Measurements from ENCODE around the gene PRKCD.

PRKCD gene

DNA sequence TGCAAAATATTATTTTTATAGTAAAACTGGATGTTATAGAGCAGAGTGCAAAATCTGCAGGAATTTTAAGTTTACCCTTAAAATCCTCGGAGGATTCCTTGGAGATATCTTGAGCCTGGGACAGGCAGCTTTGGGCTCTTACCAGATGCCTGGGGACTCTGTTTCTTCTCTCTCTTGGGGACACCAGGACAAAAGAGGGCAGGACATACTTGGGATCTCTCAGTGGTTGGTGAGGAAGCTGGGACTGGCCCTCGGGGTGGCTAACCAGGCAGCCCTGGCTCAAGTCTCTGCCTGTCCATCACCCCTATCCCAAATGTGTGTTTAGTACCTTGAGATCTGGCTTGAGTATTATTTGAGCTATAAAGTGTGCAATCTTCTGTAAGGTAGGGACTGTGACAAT is 56.2 kb downstream of the PRKCD start:
- H3K36me3 ChIP-seq (ENCODE audit: control insufficient read depth, insufficient read depth, low read length): no peaks in the 10 kb centered on the region
- H3K27me3 ChIP-seq (replicated peaks; ENCODE audit: control insufficient read depth, insufficient read depth, low read length): no peaks in the 10 kb centered on the region
- TF ChIP-seq, protein P1, sequence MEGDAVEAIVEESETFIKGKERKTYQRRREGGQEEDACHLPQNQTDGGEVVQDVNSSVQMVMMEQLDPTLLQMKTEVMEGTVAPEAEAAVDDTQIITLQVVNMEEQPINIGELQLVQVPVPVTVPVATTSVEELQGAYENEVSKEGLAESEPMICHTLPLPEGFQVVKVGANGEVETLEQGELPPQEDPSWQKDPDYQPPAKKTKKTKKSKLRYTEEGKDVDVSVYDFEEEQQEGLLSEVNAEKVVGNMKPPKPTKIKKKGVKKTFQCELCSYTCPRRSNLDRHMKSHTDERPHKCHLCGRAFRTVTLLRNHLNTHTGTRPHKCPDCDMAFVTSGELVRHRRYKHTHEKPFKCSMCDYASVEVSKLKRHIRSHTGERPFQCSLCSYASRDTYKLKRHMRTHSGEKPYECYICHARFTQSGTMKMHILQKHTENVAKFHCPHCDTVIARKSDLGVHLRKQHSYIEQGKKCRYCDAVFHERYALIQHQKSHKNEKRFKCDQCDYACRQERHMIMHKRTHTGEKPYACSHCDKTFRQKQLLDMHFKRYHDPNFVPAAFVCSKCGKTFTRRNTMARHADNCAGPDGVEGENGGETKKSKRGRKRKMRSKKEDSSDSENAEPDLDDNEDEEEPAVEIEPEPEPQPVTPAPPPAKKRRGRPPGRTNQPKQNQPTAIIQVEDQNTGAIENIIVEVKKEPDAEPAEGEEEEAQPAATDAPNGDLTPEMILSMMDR (IDR thresholded peaks at IDR 0.05; ENCODE audit: insufficient read depth, low read length, poor library complexity, severe bottlenecking): no peak
- no peak overlapping the region for H3K4me3 ChIP-seq (replicated peaks; ENCODE audit: low read depth, low read length)
- no peak for DNase-seq (ENCODE audit: extremely low read depth, insufficient read length)

DNA sequence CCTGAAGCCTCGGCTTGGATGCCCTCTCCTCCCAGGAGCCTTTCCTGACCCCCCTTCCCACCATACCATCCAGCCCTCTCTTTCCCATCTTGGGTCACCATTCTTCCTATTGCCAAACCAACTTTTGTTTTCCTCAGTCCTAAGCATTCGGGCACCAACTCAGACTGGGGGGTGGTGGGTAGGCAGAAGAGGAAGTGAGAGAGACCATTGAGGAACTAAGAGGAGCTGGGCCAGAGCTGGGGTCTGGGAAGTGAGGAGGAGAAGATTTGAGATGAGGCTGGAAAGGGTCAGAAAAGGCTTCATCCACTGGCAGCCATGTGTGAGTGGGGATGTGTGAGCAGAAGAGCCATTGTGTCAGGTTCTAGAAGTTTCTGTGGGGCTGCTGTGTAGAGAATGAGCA is 57.1 kb downstream of the PRKCD start:
- TF ChIP-seq, protein P1 (IDR thresholded peaks at IDR 0.05; ENCODE audit: insufficient read depth, low read length, poor library complexity, severe bottlenecking): no peak
- no peak for DNase-seq (ENCODE audit: extremely low read depth, insufficient read length)

DNA sequence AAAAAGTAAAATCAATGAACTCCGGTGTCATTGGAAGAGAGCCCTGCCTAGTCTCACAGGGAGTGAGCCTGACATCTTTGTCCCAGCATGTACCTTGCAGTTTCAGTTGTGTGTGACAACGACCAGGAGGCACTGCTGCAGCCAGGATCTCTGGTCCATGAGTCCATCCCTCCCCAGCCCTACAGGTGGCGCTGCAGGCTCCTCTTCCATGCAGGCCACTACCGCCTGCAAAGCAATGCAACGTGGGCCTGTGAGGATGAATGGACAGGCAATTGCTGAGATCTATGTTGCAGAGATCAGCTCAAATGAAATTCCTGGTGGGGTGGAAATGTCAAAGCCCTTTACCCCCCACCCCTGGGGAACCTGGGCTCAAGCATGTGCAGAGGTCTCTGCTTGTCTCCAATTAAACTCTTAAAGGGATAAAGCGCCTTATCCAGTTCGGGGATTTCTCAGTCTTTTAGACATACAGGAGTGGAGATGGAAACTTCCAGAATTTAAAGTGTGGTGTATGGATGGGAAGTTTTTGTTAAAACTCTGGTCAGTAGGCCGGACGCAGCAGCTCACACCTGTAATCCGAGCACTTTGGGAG is 59.0 kb downstream of the PRKCD start:
- DNase-seq (ENCODE audit: extremely low read depth, insufficient read length): peak; percentile 57
- H3K36me3 ChIP-seq (ENCODE audit: control insufficient read depth, insufficient read depth, low read length): peaks cover 12% of the 10 kb centered on the region
- no peaks in the 10 kb centered on the region for H3K27me3 ChIP-seq (replicated peaks; ENCODE audit: control insufficient read depth, insufficient read depth, low read length)
- TF ChIP-seq, protein P1 (IDR thresholded peaks at IDR 0.05; ENCODE audit: insufficient read depth, low read length, poor library complexity, severe bottlenecking): peak; percentile 92
- H3K4me3 ChIP-seq (replicated peaks; ENCODE audit: low read depth, low read length): no peak overlapping the region

More for the DNA sequence above, 57.1 kb downstream of the PRKCD start:
- H3K27me3 ChIP-seq (replicated peaks; ENCODE audit: control insufficient read depth, insufficient read depth, low read length): no peaks in the 10 kb centered on the region
- H3K36me3 ChIP-seq (ENCODE audit: control insufficient read depth, insufficient read depth, low read length): no peaks in the 10 kb centered on the region; the same call in 1 of the 2 replicates
- no peak overlapping the region for H3K4me3 ChIP-seq (replicated peaks; ENCODE audit: low read depth, low read length)

DNA sequence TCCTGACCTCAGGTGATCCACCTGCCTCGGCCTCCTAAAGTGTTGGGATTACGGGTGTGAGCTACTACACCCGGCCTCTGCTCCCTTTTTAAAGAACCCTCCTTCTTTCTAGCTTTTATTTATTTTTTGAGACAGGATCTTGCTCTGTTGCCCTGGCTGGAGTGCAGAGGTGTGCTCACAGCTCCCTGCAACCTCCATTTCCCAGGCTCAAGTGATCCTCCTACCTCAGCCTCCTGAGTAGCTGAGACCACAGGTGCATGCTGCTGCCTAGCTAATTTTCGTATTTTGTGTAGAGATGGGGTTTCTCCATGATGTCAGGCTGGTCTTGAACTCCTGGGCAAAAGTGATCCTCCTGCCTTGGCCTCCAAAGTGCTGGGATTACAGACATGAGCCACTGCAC is 60.3 kb downstream of the PRKCD start:
- no peaks in the 10 kb centered on the region for H3K27me3 ChIP-seq (replicated peaks; ENCODE audit: control insufficient read depth, insufficient read depth, low read length)
- H3K36me3 ChIP-seq (ENCODE audit: control insufficient read depth, insufficient read depth, low read length): peaks cover 23% of the 10 kb centered on the region
- TF ChIP-seq, protein P1 (IDR thresholded peaks at IDR 0.05; ENCODE audit: insufficient read depth, low read length, poor library complexity, severe bottlenecking): no peak
- H3K4me3 ChIP-seq (replicated peaks; ENCODE audit: low read depth, low read length): no peak overlapping the region
- DNase-seq (ENCODE audit: extremely low read depth, insufficient read length): no peak

DNA sequence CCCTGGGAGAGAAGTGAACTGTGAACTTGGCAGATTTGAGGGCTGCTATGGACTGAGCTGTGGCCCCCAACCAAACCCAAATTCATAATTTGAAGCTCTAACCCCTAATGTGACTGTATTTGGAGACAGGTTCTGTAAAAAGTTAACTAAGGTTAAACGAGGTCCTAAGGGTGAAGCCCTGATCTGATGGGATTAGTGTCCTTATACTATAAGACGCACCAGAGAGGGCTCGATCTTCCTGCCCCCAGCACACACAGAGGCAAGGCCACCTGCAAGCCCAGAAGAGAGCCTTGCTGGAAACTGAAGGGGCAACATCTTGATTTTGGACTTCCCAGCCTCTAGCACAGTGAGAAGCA is 60.8 kb downstream of the PRKCD start:
- TF ChIP-seq, protein P1 (IDR thresholded peaks at IDR 0.05; ENCODE audit: insufficient read depth, low read length, poor library complexity, severe bottlenecking): no peak
- Histone ChIP-seq H3K27me3 (replicated peaks; ENCODE audit: control insufficient read depth, insufficient read depth, low read length) (no peaks in the 10 kb centered on the region), H3K4me3 (replicated peaks; ENCODE audit: low read depth, low read length) (no peak overlapping the region), H3K36me3 (ENCODE audit: control insufficient read depth, insufficient read depth, low read length) (peaks cover 28% of the 10 kb centered on the region)
- DNase-seq (ENCODE audit: extremely low read depth, insufficient read length): no peak

All from GM06990 (cell line).